Measurements from ENCODE around the gene RAP1GDS1. TPM values are rescaled to one million over a fixed set of nuclear protein-coding genes. Genes with fewer than 3 reads are reported as not detected.

The RAP1GDS1 gene
- polyA plus RNA-seq, 1 donor (not counting 4 experiments of a cell fraction or from before 2014, with no cell fraction given) = 58.1 TPM

GRCh38 chr4:98377559-98377958 lies 116.4 kb downstream of the RAP1GDS1 start:
- Histone ChIP-seq H4K20me1 (ENCODE audit: control insufficient read depth, extremely low read depth, insufficient read depth, low read length) (no peaks in the 10 kb centered on the region), H3K36me3 (ENCODE audit: control insufficient read depth in 2 of 2, extremely low read depth in 1 of 2, insufficient read depth in 2 of 2, low read length in 2 of 2) (peaks cover 0 to 4% of the 10 kb centered on the region in 2 experiments), H3K27ac (ENCODE audit: control insufficient read depth, insufficient read depth, low read length) (no peak overlapping the region), H3K9me1 (ENCODE audit: control insufficient read depth, extremely low read depth, insufficient read depth, low read length) (no peaks in the 10 kb centered on the region), H3K4me3 (ENCODE audit: control insufficient read depth in 2 of 3, extremely low read depth in 1 of 3, insufficient read depth in 2 of 3, low read depth in 1 of 3, low read length in 3 of 3) (no peak overlapping the region), H3K79me2 (ENCODE audit: control insufficient read depth, insufficient read depth, low read length) (no peaks in the 10 kb centered on the region), H3K27me3 (ENCODE audit: control insufficient read depth, extremely low read depth, insufficient read depth, low read length) (no peaks in the 10 kb centered on the region), H3K4me1 (ENCODE audit: control insufficient read depth, extremely low read depth, insufficient read depth, low read length) (no peaks in the 10 kb centered on the region), H3K9me3 (ENCODE audit: control insufficient read depth, low read depth, low read length) (no peaks in the 10 kb centered on the region), H3K4me2 (ENCODE audit: control insufficient read depth, extremely low read depth, insufficient read depth, low read depth, low read length) (no peak overlapping the region), H2AFZ (ENCODE audit: control insufficient read depth, low read length) (no peak overlapping the region), H3K9ac (ENCODE audit: control insufficient read depth, extremely low read depth, insufficient read depth, low read length) (no peak overlapping the region)
- dilution Hi-C loops (cut with MboI; ENCODE audit: extremely low pct_ligation_motif_present, low sequenced_read_pairs) = no loop called here
- no peak for DNase-seq (ENCODE audit: low read depth, low spot score)
- FAIRE-seq = no peak
- TF ChIP-seq CTCF (optimal IDR thresholded peaks at IDR 0.05 in 1 of 3, IDR thresholded peaks at IDR 0.05 in 1 of 3, conservative IDR thresholded peaks at IDR 0.05 in 1 of 3; ENCODE audit: extremely low read depth in 1 of 3, insufficient read depth in 2 of 3, low read length in 3 of 3) (no peak), EZH2 (IDR thresholded peaks at IDR 0.05; ENCODE audit: low read length) (no peak)

- Histone ChIP-seq H3K9ac (ENCODE audit: control insufficient read depth, extremely low read depth, insufficient read depth, low read length) (no peak overlapping the region), H2AFZ (ENCODE audit: control insufficient read depth, low read length) (no peak overlapping the region), H3K9me1 (ENCODE audit: control insufficient read depth, extremely low read depth, insufficient read depth, low read length) (no peaks in the 10 kb centered on the region), H3K27me3 (ENCODE audit: control insufficient read depth, extremely low read depth, insufficient read depth, low read length) (no peaks in the 10 kb centered on the region), H3K4me3 (ENCODE audit: control insufficient read depth in 2 of 3, extremely low read depth in 1 of 3, insufficient read depth in 2 of 3, low read depth in 1 of 3, low read length in 3 of 3) (no peak overlapping the region), H3K4me1 (ENCODE audit: control insufficient read depth, extremely low read depth, insufficient read depth, low read length) (no peaks in the 10 kb centered on the region), H3K36me3 (ENCODE audit: control insufficient read depth in 2 of 2, extremely low read depth in 1 of 2, insufficient read depth in 2 of 2, low read length in 2 of 2) (peaks cover 0 to 4% of the 10 kb centered on the region in 2 experiments), H4K20me1 (ENCODE audit: control insufficient read depth, extremely low read depth, insufficient read depth, low read length) (no peaks in the 10 kb centered on the region), H3K4me2 (ENCODE audit: control insufficient read depth, extremely low read depth, insufficient read depth, low read depth, low read length) (no peak overlapping the region), H3K27ac (ENCODE audit: control insufficient read depth, insufficient read depth, low read length) (no peak overlapping the region), H3K9me3 (ENCODE audit: control insufficient read depth, low read depth, low read length) (no peaks in the 10 kb centered on the region), H3K79me2 (ENCODE audit: control insufficient read depth, insufficient read depth, low read length) (no peaks in the 10 kb centered on the region)
- no peak for TF ChIP-seq CTCF (optimal IDR thresholded peaks at IDR 0.05 in 1 of 3, IDR thresholded peaks at IDR 0.05 in 1 of 3, conservative IDR thresholded peaks at IDR 0.05 in 1 of 3; ENCODE audit: extremely low read depth in 1 of 3, insufficient read depth in 2 of 3, low read length in 3 of 3)
- no peak for TF ChIP-seq EZH2 (IDR thresholded peaks at IDR 0.05; ENCODE audit: low read length)
- FAIRE-seq (no peak), DNase-seq (ENCODE audit: low read depth, low spot score) (no peak)
- dilution Hi-C loops (cut with MboI; ENCODE audit: extremely low pct_ligation_motif_present, low sequenced_read_pairs) = no loop called here
Measured at GRCh38 chr4:98381306-98381705, 120.1 kb downstream of the RAP1GDS1 start.
